COLO668 (cell line): ENCODE results near the gene AARS2.
A peak's percentile ranks its signal among the peaks of the same experiment; 100 is the strongest.

ENCODE experiments used
- DNase-seq: peaks from one replicate; lab custom pipeline; 2025; ENCODE audit not compliant: unreplicated experiment; lab: John Stamatoyannopoulos, UW

AARS2 gene

DNA sequence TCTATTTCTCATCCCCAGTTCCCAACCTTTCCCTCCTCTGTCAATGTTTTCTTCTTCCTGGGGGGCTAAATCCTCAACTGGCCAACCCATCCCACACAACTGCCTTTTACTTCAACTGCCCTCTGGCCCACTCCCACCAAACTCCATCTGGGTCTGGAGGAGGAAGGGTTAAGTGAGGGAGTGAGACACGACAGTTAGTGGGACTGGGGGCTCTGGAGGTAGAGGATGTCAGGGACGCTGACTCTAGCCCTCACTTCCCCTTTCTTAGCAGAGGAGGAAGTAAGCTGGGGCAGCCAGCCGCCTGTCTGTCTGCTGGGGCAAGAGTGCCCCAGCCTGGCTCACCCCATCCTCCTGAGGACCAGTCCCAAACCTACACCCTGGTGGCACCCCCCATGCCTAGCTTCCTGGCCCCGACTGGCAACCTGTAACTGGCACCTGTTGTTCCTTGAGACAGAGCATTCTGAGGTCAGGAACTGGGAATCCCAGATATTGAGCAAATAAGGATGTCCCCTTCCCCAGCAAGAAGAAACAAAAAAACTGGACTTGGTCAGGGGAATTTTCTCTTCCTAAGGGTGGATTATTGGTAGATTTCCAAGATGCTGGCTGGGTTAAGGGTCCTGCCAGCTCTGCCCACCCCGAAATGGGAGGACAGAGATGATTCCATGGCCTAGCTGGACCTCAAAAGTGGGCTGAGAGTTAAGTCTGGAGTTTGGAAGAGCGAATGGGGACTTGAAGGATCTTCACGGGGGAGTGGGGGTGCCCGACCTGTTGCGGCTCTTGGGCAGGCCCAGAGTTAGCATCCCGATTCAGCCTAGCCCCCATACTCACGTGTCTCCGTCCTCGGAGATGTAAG is 48.8 kb downstream of the AARS2 start:
- no peak for DNase-seq

DNA sequence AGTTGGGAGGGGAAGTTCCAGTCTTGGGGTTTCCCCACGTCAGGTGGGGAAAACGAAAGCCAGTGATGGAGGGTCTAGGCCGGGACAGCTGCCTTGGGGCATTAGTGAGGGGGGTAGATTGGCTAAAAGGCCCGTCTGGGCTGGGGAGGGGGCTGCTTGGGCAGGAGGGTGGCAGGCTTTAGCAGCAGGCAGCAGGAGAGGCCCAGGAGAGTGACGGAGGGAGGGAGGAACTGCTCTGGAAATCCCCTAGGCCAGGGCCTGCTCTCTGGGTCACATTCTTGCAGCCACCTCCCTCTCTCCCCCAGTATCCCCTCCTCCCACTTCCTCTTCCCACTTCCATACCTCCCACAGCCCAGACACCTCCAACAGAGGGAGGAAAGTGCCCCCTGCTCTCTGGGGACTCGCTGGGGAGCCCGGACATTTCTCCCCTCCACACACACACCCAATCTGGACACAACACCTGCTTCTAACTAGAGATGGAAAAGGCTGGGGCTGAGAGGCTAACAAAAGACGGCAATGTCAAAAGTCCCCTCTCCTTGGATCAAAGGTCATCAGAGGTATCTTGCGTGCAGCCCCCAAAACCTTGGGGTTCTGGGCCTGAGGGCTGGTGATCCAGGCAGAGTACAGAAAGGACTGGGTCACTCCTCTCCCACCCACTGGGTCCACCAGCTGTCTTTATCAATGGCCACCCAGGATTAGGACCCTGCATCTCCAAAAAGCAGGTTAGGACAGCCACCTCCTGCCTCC is 49.6 kb downstream of the AARS2 start:
- DNase-seq = peak; percentile 18

DNA sequence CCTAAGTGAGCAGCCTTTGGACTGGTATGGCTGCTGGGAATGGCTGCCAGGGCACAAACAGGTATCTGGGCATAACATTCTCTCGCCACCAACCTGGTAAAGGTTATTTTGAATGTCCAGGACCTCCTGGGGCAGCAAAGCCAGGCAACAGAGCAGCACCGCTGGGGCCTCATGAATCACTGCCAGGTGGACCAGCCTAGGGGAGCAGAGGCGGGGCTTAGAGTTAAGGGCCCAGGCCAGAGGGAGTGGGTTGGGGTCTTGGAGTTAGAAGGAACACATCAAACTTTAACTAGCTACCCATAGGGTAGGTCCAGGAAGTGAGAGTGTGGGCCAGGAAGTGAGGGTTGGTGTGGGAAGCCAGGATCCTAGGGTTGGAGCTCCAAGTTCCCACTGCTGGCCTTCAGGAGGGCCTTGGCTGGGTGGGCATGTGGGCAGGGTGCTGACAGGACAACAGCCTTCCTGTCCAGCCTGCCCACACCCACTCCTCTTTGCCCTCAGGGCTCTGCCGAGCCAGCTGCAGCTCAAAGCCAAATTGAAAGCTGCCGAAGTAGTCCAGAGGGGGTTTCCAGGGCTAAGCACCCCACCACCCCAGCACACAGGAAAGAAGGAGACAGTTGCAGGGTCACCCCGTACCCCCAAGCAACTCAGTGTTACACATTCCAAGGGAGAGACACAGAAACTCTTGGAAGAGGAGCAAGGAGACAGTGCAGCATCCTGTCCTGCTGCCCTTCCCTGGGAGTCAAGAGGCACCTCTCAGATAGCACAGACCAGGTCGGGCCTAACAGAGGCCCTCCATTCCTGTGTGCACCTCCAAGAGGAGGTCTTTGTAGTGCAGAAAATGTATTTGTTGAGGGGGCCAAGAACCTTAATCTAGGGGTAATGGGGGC is 50.4 kb downstream of the AARS2 start:
- DNase-seq = no peak

DNA sequence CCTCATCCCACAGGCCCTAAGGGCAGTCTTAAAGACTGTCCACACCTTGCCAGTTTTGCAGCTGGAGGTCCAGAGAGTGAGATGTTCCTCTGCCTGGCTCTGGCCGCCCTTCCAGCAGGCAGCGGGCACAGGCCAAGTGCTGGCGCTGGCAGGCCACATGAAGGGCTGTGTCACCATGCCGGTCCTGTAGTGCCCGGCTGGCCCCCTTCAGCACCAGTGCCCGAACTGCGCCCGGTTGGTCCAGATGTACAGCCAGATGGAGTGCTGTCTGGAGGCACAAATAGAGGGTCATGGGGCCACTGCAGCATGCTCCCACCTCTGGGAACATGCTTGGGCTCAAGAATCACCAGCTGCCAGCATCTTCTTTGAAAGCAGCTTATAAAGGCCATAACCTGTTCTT is 51.6 kb downstream of the AARS2 start:
- no peak for DNase-seq

DNA sequence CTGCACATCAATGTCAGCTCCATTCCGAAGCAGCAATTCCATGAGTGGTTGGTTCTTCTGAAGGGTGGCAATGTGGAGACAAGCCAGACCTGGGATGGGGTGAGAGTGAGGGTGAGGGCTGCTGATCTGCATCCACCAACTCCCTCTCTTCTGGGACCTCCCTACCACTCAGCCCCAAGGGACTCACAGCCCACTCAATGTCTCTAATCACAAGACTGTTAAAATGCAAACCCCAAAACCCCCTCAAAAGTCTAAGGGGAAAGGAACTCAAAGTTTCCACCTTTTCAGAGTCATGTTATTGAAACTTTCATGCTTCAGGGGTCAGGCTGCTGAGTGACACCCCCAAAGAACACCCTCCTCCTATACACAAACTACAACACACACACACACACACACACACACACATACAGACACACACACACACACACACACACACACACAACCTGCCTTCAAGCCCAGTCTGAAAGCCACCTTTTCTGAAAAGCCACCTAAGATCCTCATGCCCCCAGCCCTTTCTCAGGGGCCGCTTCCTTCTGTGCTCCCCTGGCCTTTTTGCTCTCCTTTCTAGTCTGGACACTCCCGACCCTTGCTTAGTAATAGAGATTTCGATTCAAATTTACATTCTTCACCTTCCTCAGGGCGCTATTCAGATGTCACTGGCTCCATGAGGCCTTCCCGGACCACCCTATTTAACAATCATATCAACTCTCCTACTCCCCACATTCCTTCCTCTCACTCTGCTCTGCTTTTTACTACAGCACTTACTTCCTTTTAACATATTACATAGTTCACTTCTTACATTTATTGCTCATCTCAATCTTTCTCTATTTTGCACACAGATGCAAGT is 52.5 kb downstream of the AARS2 start:
- no peak for DNase-seq

DNA sequence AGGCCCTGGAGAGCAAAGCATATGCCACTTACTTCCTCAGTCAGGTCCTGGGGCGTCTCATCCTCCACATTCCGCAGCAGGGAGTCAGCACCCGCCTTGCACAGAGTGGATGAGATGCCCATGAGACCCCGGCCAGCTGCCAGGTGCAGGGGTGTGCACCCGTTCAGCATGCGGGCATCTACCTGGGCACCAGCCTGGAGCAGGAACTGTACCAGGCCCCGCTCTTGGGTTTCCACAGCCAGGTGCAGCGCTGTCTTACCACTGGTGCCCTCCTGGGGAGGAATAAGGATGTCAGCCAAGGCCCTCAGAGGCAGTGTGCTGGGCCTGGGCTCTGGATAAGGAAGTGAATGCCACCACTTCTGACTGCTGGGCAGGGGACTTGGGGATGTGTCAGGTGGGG is 53.1 kb downstream of the AARS2 start:
- DNase-seq = no peak

DNA sequence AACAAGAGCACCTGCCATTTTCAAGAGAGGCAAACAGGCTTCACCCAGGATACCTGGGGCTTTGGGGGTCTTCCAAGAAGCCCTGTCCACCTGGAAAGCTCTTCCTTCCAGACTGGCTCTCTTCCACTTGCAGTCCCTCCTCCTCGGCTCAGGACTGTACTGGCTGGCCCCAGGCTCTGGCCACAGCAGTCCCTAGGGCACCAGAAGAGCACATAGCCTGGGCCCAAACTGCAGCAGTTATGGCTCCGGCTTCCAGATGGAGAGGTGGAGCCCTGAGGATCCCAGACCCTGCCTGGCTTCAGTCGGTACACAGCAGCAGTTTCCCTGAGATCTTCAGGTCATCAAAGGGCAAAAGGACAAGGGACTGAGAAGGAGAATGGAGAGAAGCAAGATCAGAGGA is 54.2 kb downstream of the AARS2 start:
- DNase-seq = no peak

DNA sequence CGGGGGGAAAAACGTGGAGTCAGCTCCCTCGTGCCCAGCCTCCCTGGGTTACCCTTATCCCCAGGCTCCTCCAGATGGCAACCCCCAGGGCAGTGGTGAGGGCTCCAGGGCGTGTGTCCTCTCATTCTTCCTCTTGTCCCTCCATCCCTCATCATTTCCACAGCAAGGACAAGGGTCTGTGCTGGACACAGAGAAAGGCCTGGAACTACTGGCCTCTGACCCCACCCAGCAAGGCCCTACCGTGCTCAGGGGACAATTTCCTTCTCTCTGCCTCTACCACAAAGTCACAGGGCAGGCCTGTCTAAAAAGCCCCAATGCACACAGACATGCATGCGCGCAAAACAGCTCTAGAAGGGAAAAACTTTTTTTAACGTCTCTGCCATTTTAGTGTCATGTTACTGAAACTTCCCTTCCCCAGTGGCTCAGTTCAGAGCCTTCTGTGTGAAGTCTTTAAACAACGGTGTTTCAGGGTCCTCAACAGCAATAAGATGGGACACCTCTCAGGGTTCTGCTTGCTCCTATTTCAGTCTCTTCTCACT is 54.8 kb downstream of the AARS2 start:
- DNase-seq = no peak

DNA sequence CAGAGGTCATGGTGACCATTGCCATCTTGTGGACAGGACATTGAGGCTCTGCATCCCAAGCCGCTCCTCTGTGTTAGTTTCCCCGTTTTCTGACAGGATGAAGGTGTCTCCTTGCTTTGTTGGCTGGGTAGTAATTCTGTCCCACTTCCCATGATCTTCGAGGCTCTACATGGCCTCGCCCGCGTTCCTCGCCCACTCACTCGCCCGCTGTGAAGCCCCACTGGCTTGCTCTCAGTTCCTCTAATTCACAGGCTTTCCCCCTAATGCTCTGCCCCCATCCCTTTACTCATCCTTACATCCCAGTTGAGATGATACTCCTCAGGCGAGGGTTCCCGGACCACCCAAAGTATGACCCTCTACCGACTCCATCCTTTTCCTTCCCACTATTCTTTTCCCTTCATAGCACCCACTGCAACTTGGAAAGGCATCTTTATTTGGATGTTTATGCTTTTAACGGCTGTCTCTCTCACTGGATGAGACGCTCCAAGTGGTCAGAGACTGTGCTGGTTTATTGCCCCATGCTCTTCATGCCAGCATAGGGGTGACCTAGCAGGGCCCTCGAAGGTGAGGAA is 55.3 kb downstream of the AARS2 start:
- DNase-seq = no peak

DNA sequence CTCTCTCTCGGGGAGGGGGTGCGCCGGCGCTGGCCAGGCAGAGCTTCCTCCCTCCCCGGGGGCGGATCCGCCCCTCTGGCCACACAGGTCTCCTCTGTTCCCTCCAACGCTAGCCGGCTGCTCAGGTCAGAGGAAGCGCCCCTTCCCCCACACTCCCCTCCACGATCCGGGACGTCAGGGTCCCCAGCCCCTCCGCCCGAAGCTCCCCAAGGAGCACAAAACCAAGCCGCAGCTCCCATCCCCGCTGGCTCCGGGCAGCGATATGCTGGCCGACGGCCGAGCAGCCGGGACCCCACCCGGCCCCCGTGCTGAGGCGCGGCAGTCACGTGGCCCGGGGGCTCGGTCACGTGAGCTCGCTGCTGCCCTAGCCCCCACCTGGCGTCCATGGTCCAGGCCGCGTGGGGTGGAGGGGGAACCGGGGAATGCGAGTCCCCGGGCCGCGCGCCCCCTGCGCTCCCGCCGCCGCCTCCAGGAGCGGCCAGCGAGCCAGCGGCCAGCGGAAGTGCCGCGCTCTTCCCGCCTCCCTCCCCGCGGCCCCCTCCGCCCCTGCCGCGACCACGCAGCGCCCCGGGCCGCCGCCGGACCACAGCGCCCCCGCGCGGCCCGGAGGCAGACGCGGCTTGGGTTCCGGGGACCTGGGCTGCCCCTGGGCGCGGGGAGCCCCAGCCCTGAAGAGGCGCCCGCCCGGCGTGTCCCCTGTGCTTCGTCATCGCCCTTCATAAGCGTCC is 56.0 kb downstream of the AARS2 start, which contains the start of gene SLC35B2:
Gene SLC35B2 (minus strand): TSS at position 504 of the 728 bp plus-strand sequence. CDS start 118 bp downstream, at position 386.
- peak; percentile 73 for DNase-seq

DNA sequence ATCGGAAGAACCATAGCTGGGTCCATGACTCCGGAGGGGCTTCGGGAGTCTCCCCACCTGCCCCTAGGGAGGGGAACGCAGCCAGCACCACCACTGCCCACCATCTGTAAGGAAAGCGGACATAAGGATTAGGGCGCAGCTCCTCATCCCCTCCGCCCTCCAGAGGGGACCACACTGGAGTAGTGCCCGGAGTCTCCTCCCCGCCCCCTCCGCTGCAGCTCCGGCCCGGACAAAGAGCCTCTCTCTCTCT is 56.4 kb downstream of the AARS2 start:
- no peak for DNase-seq

DNA sequence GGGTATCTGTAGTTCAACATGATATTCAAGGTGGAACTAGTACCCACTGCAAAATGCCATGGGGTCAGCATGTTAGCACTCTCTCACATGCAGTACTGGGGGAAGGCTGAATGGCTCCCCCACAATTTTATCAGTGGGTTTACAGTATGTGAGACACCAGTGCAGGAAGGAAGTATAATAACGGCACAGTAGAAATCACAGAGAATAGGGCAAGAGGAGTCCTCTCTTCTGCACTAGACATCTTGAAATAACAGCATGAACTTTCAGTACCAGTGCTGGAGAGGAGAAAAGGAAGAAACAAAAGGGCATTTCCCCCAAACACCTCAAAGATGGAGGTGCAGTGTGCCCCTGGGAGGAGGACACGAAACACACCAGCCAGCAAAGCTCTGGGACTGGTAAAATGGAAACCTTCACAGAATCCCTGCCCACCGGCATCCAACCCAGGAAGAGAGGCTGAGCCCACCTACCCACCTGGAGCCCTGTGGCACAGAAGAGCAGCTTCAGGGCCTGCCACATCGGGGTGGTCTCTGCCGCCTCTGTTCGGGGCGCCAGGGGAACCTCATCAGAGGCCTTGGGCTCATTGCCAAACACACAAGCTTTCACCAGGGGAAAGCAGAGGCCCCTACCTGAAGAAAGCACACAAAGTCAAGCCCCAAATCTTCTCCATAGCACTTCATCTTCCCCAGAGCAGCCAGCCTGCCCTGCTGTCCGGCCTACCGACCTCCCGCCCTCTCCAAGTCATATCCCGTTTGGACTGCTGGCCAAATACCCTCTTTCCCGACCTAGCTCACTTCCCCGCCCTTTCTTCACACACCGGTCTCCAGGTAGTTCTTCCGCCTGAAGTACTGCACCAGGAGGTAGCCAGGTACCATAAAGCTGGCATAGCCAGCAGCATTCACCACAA is 57.0 kb downstream of the AARS2 start:
- DNase-seq = no peak

DNA sequence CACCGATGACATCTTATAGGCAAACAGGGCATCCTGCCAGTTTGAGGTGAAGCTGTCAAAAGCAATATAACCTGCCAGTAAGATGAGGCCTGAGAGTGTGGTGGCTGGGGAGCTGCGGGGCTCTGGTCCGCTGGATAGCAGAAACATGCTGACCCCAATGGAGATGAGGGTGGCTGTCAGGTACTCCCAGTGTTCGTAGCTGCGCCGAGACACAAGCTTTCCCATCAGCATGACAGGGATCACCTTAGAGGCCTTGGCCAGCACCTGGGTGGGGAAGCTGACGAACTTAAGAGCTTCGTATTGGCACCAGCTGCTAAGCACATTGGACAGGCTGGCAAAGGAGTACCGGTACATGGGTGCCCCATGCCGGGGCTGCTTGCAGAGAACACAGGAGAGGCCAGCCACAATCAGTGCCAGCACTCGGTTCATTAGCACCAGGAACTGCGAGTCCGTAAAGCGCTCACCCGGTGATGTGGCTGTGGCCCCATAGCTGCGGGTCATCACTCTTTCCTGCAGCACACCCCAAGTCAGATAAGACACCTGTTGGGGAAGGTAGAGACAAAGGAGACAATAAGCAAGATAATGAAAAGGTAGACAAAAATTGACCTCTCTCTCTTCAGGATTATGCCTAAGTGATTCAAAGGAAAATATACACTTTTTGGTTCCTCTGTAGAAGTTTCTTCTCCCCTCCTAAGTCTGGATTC is 57.9 kb downstream of the AARS2 start:
- DNase-seq = no peak

DNA sequence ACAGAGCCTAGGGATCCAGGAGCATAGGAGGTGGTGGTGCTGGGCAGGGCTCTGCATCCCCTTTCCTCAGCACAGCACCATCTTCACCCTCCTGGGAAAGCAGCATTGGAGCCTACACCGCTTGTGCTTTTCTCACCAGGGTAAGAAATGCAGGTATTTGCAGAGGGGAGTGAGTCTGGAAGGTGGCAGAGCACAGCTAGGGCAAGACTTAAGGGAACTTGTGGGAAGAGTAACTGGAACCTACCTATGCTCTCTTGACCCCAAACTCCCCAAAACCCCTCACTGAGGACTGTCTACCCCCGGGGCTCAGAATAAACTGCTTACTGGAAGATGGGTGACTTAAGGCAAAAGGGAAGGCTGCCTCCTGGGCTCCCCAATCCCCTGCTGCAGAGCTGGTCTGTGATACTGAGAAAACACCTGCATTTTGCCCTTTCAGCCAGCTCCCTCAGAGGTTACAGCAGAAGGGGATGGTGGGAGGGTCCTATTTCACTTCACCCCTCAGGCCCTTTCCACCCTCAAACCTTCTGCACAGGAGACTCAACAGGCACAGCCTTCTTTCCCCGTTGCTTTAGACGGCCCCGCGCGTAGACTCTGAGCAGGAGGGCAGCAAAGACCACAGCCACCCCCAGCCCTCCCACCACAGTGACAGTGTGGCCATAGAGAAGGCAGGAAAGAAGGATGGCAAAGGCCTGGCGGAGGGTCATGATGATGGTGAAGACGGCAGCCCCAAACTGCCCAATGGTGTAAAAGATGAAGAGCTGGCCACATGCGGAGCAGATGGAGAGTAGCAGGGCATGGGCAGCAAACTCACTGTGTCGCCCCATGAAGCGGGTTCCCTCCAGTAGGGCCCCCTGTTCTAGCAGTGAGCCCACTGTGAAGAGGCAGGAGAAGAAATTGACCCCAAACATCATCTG is 58.7 kb downstream of the AARS2 start:
- no peak for DNase-seq

DNA sequence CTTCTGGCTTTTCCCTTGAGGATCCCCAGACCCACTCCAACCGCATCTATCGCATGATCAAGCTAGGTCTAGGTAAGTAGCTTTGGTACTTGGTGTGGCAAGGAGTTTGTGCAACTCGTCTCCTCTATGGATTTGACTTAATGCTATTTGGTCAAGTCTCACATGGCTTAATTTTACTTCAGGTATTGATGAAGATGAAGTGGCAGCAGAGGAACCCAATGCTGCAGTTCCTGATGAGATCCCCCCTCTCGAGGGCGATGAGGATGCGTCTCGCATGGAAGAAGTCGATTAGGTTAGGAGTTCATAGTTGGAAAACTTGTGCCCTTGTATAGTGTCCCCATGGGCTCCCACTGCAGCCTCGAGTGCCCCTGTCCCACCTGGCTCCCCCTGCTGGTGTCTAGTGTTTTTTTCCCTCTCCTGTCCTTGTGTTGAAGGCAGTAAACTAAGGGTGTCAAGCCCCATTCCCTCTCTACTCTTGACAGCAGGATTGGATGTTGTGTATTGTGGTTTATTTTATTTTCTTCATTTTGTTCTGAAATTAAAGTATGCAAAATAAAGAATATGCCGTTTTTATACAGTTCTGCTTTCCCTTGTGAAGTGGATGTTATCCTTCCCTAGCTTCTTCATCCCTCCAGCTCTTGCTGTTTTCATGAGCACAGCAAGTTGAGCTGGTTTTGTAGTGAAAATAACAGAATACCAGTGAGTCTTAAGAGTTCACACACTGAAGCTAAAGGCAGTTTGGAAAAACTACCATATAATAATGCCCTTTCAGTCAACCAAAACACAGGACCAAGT is 59.6 kb downstream of the AARS2 start:
- DNase-seq = peak; percentile 48
